GM12892 (cell line): ENCODE data around the gene KRT82.

ENCODE experiments used
- POLR2A ChIP-seq: IDR thresholded peaks from 2 replicates; pipeline ENCODE4 v1.6.1; 2011; ENCODE audit warnings: low read depth, low read length, control low read depth
- POLR2AphosphoS5 ChIP-seq: IDR thresholded peaks from 2 replicates; pipeline ENCODE4 v1.6.1; 2011; ENCODE audit warnings: low read depth, low read length, control low read depth

DNA sequence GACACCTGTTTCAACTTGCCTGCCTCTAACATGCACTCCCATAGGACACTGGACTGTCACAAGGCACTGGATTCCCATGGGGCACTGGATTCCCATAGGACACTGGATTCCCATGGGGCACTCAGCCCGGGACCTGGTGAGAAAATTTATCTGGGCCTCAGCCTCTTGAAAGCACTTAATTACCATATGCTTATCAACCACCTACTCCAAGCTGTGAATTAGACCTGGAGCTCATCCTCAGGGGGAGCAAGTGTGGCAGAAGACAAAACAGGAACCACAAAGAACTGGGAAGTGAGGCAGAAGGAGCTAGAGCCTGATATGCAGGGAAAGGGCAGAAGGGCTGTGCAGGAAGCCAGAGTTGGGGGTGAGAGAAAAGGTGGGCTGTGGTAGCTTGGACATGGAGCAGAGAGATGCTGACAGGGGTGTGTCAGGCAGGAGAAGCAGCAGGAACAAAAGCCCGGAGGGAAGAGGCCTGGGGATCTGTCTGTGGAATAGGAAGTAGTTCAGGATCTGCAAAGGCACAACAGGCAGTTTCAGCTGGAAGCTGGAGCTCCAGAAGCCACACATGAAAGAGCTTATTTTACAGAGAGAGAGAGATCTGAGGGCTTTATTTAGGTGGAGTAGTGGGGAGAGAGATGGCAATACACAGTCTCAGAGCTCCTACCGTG lies 3.1 kb downstream of the KRT82 start:
- TF ChIP-seq POLR2A (no peak), POLR2AphosphoS5 (no peak)
